ENCODE data around the gene AUH. TPM values are rescaled to one million over a fixed set of nuclear protein-coding genes. Genes with fewer than 3 reads are reported as not detected.

Gene AUH
- total and polyA plus RNA-seq, 9 of the 15 experiments (the other 6 are each of a cell fraction or from before 2014, with no cell fraction given): 3.4 to 29.0 (median 10.1) TPM

GRCh38 chr9:91266448-91266847 lies 95.3 kb downstream of the AUH start:
- H4K20me1 ChIP-seq (replicated peaks; ENCODE audit: control insufficient read depth, insufficient read depth, low read length): no peaks in the 10 kb centered on the region
- in situ Hi-C loops (cut with MboI) (no loop called here), intact Hi-C loops (cut with micrococcal nuclease) (no loop called here)
- H3K9ac ChIP-seq (ENCODE audit: insufficient read depth in 1 of 2, low read depth in 2 of 2, low read length in 2 of 2): no peak overlapping the region
- no peaks in the 10 kb centered on the region for H3K4me1 ChIP-seq (replicated peaks in 1 of 2; ENCODE audit: control insufficient read depth in 2 of 2, insufficient read depth in 2 of 2, low read length in 2 of 2)
- ChIA-PET CTCF (ENCODE audit: low intra/inter-chr PET ratio) (no interaction called here), POLR2A (no interaction called here)
- H3K79me2 ChIP-seq (ENCODE audit: control insufficient read depth, insufficient read depth, low read length): no peaks in the 10 kb centered on the region
- no peak for TF ChIP-seq HMGXB4 (CRISPR knock-in tag; IDR thresholded peaks at IDR 0.05)
- TF ChIP-seq HLTF (IDR thresholded peaks at IDR 0.05): no peak
- no peak for TF ChIP-seq ATF2 (CRISPR knock-in tag; IDR thresholded peaks at IDR 0.05)
- TF ChIP-seq HDAC6 (IDR thresholded peaks at IDR 0.05; ENCODE audit: low read depth, low read length): no peak
- no peak for TF ChIP-seq SREBF2 (CRISPR knock-in tag; IDR thresholded peaks at IDR 0.05)
- TF ChIP-seq, protein P1, sequence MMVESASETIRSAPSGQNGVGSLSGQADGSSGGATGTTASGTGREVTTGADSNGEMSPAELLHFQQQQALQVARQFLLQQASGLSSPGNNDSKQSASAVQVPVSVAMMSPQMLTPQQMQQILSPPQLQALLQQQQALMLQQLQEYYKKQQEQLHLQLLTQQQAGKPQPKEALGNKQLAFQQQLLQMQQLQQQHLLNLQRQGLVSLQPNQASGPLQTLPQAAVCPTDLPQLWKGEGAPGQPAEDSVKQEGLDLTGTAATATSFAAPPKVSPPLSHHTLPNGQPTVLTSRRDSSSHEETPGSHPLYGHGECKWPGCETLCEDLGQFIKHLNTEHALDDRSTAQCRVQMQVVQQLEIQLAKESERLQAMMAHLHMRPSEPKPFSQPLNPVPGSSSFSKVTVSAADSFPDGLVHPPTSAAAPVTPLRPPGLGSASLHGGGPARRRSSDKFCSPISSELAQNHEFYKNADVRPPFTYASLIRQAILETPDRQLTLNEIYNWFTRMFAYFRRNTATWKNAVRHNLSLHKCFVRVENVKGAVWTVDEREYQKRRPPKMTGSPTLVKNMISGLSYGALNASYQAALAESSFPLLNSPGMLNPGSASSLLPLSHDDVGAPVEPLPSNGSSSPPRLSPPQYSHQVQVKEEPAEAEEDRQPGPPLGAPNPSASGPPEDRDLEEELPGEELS (CRISPR knock-in tag; IDR thresholded peaks at IDR 0.05; ENCODE audit: borderline replicate concordance): no peak
- TF ChIP-seq JUNB (CRISPR knock-in tag; conservative IDR thresholded peaks at IDR 0.05): no peak
- TF ChIP-seq YBX1 (IDR thresholded peaks at IDR 0.05): no peak
- no peak for TF ChIP-seq ZBTB34 (CRISPR knock-in tag; IDR thresholded peaks at IDR 0.05)
- TF ChIP-seq ZZZ3 (IDR thresholded peaks at IDR 0.05): no peak
- no peak overlapping the region for H2AFZ ChIP-seq (ENCODE audit: low read depth, low read length)
- no peaks in the 10 kb centered on the region for H3K9me3 ChIP-seq (replicated peaks; ENCODE audit: control insufficient read depth, insufficient read depth, low read depth, low read length)
- DNase-seq (ENCODE audit: extremely low read depth in 1 of 4, low spot score in 3 of 4) (no peak), ATAC-seq (no peak), FAIRE-seq (no peak)
- H3K27me3 ChIP-seq (ENCODE audit: control insufficient read depth in 2 of 2, insufficient read depth in 2 of 2, low read length in 2 of 2): no peaks in the 10 kb centered on the region
- H3K9me1 ChIP-seq (ENCODE audit: control insufficient read depth, insufficient read depth, low read length): no peaks in the 10 kb centered on the region
- H3K36me3 ChIP-seq (ENCODE audit: control insufficient read depth, insufficient read depth, low read length): no peaks in the 10 kb centered on the region
- no TSS peak for BruUV-seq (replicated peaks)
- H3K27ac ChIP-seq (ENCODE audit: extremely low read depth, low read depth, low read length): no peak overlapping the region
- no peak overlapping the region for H3K4me3 ChIP-seq
- no peak overlapping the region for H3K4me2 ChIP-seq (ENCODE audit: insufficient read depth, low read length)

Measured in K562 (cell line).